Stimulated activated CD8-positive, alpha-beta memory T cell treated with anti-CD3 and anti-CD28 coated beads, Interleukin-2, amount 100 ng/mL, for 1 hour (primary cell): ENCODE data around the gene LCORL.
"Not testable (repeated sequence)": the region's sequence is repeated elsewhere in the genome, so short reads cannot be mapped to it uniquely, and the experiment has no call there.

ENCODE experiments used
- DNase-seq, 2 donors: peaks; one replicate each; pipeline ENCODE4 v3.0.0-alpha.2; 2020; ENCODE audit warnings: low read depth in 2 of 2

Gene LCORL

DNA sequence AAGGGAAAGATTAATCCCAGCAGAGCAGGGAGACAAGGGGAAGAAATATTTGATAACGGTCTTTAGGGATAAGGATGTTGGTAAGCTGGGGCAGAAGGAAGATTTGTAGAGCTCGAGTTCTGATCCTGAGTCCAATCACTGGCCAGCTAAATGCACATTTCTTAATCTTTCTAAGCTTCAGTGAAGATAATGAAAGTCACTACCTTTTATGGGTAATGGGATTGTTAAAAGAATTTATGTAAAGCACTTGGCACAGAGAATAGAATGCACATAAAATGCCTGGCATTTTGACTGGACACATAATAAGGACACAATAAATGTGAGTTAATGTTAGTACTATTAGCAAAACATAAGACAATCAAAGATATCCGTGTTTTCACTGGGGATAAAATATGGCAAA, 167.5 kb downstream of the LCORL start:
- DNase-seq: no peak

DNA sequence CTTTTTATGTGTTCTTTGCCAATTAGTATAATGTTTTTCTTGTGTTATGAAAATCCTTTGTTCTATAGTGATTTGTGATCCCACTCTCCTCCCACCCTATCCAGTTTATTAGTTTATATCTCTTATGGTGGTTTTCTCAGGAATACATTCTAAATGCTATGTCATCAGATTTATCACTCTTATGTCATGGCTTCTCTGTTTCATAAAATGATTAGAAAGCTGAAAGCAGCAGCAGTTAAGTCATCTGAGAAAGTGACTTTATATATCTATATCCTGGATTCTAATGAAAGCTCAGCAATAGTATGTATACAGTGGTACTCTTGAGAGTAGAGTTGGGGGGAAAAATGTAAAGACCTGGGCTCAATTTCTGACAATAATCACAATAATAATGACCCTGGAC, 169.6 kb downstream of the LCORL start:
- DNase-seq: no peak

DNA sequence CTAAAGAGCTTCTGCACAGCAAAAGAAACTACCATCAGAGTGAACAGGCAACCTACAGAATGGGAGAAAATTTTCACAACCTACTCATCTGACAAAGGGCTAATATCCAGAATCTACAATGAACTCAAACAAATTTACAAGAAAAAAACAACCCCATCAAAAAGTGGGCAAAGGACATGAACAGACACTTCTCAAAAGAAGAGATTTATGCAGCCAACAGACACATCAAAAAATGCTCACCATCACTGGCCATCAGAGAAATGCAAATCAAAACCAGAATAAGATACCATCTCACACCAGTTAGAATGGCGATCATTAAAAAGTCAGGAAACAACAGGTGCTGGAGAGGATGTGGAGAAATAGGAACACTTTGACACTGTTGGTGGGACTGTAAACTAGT, 171.3 kb downstream of the LCORL start:
- not testable (repeated sequence) for DNase-seq

DNA sequence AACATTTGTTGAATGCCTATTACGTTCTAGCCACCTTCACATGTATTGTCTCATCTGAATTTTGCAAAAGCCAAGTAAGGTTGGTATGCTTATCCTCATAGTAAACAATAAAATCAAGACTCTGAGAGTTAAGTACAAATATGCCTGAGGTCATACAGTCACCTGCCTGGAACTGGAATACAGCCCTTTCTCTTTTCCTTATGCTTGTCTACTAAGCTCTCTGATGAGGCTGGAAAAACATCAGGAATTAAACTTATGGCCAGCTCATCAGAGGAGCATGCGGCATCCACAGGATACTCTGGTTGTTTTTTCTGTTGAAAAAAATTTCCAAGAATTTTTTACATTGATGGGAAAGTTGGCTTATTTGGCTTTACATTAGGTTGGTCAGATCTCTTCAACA, 175.3 kb downstream of the LCORL start:
- DNase-seq: no peak

DNA sequence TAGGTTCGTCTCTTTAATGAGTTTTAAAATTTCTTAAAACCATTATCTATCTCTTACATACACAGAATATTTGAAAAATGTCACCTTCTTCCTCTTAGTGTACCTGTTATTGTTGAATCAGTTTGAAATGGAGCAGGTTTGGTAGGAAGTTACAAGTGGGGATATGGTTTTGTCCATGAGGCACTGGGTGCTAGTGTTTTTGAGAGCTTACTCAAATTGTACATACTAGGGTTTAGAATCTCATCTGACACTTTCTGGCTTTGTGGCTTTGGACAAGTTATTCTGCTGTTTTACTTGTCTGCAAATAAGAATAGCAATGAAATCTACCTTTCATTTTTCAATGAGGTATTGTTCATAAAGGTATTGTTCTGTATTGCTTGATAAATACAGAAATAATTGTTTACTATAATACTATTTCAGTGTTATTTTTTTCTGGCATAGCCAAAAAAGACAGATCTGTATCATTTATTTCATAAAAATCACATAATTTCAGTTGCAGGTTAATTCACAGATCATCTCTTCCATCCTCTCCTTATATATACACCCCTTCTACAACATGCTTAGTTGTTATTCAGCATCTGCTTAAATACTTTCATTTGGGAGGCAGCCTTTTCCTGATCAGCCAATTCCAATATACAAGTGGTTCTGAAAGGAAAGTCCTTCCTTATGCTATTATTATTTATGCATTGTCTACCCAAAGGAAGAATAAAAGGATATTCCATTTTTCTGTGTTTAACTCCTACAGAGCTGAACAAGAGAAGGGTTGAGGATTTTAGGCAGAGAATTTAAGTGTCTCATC, 197.5 kb downstream of the LCORL start:
- no peak for DNase-seq

DNA sequence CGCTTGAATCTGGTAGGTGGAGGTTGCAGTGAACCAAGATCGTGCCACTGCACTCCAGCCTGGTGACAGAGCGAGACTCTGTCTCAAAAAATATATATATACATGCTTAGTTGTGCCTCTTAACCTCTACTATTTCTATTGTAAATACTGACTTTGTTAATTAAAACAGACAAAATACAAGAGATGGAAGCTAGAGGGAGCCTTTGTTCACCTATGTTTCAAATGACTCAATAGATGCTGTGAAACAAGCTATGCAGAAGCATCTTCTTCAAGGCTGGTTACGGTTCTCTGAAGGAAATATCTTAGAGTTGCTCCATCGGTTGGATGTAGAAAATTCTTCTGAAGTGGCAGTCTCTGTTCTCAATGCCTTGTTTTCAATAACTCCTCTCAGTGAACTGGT, 204.5 kb downstream of the LCORL start:
- no peak for DNase-seq

DNA sequence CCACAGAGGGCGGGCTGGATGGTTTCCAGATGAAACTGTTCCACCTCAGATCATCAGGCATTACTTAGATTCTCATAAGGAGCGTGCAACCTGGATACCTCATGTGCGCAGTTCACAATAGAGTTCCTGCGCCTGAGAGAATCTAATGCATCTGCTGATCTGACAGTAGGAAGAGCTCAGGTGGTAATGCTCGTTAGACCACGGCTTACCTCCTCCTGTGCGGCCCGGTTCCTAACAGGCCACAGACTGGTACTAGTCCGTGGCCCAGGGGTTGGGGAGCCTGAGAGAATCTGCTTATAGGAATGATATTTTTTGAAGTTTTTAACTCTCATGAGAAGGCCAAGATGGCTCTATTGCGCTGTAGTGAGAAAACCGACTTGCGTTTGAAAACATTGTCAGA, 205.4 kb downstream of the LCORL start:
- DNase-seq: no peak

DNA sequence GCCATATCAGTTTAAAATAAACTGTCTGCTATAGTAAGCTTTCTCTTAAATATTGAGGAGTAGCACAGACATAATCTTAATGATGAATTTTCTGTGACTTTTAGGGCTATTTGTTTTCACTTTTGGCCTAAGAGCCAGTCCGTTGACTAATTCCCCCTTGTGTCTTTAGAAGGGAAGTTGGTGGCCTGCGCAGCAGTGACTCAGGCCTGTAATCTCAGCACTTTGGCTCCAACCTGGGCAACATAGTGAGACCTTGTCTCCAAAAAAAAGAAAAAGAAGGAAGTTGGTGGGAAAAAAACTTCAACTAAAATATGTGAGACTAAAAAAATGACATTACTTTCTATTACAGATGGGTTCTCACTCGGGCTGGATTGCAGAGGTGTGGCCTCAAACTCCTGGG, 207.4 kb downstream of the LCORL start:
- no peak for DNase-seq

DNA sequence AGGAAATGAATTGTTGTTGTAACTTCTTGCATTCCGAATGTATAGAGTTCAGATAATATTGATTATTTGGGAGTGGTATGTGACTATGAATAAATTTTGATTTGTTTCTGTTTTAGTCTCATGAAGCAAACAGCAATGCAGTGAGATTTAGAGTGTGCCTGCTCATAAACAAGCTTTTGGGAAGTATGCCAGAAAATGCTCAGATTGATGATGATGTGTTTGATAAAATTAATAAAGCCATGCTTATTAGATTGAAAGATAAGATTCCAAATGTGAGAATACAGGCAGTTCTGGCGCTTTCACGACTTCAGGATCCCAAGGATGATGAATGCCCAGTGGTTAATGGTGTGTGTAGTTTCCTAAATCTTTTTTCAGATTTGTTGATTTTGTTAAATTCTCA, 208.8 kb downstream of the LCORL start:
- DNase-seq: no peak

DNA sequence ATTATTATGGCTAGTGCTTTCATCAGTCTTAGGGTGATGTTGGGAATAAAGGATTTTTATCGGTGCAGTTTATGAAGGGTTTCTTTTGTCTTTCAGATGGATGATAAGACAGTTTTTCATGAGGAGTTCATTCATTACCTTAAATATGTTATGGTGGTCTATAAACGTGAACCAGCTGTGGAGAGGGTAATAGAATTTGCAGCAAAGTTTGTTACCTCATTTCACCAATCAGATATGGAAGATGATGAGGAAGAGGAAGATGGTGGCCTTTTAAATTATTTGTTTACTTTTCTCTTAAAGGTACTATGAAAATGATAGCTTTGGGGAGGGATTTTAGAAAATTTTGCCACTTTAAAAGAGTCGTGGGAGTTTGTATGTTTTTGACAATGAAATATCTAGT, 209.4 kb downstream of the LCORL start:
- no peak for DNase-seq

DNA sequence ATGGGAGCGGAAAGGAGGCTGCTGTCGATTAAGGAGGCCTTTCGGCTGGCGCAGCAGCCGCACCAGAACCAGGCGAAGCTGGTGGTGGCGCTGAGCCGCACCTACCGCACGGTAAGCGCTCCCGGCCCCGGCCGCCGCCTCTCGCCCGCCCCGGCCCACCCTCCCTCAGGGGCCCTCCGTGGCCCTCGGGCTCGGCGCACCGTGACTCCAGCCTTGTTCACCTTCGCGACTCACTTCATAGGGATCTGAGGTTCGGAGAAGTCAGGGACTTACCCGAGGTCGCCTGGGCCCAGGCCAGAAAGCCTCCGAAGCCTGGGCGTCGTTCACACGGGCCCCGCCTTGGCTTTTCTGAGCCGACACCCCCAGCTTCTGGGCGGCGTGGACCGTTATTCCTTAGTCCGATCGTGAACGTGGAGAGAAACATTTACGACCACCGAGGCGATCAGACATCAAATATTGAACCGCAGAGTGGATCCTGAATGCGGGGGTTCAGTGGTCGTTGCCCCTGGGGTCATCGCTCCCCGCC, 210.4 kb downstream of the LCORL start:
- no peak for DNase-seq

DNA sequence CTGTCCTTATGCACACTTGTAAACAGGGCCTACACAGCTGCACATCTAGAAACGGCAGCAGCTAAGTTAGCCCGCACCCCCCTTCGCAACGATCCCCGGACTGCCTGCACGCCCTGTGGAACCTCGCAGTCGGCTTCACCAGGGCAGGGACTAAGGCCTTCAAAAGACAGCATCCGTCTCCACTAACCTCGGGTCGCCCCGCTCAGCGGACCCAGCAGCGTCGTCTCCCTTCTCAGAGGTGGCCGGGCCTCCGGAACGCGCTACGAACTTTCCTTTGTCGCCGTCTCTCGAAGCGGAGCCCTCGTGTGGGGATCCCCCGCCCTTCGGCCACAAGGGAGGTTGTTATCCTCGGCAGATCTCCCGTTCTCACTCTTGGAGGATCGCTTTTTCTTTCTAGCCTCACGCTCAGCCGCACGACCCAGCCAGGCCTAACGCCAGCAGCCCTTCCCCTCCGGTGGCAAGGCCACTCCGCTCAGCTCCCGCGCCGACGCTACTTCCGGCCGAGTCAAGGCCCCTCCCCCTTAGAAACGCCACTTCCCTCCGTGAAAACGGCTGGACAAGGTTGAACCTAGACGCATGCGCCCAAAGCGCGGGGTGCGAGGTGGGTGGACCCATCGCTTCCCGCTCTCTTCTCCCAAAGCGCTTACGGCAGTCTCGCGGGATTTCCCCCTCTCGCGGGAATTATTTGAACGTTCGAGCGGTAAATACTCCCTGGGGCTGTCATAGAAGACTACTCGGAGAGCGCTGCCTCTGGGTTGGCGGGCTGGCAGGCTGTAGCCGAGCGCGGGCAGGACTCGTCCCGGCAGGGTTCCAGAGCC, 211.1 kb downstream of the LCORL start, which contains the start of the genes DCAF16 and NCAPG:
Gene DCAF16 (minus strand): TSS at position 498 of the 818 bp plus-strand sequence. CDS start 6,616 bp downstream, outside the sequence.
Gene NCAPG (plus strand): TSS at position 720 of the 818 bp plus-strand sequence. CDS start 99 bp downstream, outside the sequence.
- peak; percentile 98 to 99 for DNase-seq

DNA sequence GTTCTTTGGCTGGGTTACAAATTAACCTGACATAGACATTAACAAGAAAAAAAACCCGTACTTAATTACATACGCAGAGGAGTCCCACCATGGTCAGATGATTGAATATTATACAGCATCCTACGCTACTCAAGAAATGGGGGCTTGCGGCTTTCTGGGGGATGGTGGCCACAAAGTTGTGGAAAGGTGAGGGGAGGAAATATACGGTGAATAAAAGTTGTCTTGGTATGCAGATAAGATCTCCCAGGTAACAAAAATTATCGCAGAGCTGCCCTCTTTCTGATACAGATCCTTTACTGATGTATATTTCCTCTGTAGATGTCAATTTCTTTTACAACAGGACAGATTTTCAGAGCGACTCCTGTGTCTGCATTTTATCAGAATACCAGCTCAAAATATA, 211.9 kb downstream of the LCORL start:
- no peak for DNase-seq

DNA sequence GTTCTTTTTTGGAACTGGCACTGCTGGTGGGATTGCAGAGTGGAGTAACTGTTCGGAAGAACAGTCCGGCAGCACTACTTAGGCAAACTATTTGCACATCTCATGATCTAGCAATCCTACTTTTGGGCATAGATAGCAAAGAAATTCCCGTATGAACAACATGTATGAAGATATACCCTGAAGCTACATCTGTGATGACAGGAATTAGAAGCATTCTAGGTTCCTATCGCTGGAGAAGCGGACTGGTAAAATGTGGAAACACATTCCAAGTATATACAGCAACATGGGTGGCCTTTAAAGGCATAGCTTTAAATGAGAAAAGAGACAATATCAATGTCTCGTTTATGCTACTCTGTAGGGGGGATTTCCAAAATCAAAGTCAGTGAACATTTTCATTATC, 214.1 kb downstream of the LCORL start:
- no peak for DNase-seq

DNA sequence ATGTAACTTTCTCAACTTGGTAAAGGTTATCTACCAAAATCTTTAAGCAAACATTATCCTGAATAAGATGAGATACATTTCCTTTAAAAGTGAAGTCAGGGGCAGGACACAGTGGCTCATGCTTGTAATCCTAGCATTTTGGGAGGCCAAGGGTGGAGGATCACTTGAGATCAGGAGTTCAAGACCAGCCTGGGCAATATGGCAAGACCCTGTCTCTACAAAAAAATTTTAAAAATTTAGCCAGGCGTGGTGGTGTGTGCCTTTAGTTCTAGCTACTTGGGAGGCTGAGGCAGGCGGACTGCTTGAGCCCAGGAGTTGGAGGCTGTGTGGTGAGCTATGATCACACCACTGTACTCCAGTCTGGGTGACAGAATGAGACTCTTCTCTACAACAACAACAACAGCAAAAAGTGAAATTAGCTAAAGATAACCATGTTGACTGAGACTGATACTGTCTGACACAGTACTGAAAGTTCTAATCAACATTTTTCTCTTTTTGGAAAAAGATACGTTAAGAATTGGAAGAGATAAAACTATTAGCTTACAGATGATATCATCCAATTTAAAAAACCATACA, 215.9 kb downstream of the LCORL start:
- no peak for DNase-seq

DNA sequence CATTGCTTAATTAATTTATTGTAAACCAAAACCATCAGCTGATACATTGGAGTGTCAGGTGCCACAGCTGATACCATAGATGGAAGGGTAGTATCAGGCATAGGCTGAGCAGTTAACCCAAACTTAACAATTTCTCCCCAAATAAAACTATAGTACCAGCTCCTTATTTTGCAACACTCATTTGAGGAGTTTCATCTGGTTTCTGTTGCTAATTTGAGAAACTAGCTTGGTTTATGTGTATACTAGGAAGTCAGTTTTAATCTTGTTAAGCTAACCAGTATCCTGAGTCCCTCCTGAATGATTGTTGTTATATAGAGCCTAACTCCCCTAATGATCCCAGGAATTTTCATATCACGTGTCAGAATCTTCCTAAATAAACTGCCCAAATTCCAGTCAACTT, 223.7 kb downstream of the LCORL start:
- DNase-seq: no peak

DNA sequence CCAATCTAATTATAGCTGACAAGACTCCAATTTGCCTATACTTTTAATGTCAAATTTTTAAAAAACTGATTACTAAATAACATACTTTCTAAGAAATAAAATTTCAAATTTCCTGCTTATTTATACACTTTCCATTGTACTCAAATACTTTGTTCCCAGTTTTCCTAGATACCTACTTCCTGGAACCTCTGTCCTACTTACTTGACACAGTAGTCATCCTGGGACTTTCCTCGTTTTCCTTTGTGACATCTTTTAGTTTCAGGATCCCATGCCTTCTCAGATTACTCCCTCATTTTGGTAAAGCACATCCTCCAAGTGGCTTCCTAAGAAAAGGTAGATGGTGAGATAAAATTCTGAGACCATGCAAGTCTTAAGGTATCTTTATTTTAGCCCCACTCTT, 226.8 kb downstream of the LCORL start:
- DNase-seq: no peak
